GM21515 (cell line): ENCODE measurements around the gene SPRY4.
"Not testable (repeated sequence)": the region's sequence is repeated elsewhere in the genome, so short reads cannot be mapped to it uniquely, and the experiment has no call there.

ENCODE experiments used
- ATAC-seq: cut with Tn5 transposase; IDR thresholded peaks from one replicate; pipeline ENCODE4 v1.9.1; 2021; ENCODE audit not compliant: unreplicated experiment

Gene SPRY4

DNA sequence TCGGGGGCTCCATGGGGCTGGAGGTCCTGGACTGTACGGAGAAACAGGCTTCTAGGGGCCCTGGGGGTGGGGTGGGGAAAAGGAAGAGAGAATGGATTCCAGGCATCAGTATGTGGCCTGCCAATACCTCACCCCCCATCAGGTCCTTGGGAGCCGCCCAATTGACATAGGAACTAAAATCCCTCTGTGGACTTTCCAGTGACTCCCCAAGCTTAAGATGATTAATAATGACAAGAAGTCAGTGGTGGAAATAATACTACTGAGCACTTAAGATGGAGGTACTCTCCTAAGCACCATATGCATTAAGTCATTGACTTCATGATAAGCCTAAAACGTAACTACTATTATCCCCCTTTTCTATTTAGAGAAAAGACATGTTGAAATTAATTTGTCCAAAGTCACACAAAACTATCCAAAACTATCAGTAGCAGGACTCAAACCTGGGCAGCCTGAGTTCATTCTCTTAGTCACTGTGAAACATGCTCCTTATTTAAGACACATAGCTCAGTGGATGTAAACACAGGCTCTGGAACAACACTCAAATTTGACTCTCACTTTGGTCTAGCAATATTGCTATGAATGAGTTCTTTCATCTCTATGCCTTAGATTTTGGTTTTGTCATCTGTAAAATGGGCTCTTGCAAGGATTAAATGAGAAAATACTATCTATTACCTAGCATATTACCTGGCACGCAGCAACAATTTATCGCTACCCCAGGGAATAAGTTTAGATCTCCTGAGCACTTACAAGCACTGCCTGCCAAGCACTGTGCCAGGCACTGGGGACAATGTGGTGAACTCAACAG, 9.5 kb downstream of the SPRY4 start:
- no peak for ATAC-seq

DNA sequence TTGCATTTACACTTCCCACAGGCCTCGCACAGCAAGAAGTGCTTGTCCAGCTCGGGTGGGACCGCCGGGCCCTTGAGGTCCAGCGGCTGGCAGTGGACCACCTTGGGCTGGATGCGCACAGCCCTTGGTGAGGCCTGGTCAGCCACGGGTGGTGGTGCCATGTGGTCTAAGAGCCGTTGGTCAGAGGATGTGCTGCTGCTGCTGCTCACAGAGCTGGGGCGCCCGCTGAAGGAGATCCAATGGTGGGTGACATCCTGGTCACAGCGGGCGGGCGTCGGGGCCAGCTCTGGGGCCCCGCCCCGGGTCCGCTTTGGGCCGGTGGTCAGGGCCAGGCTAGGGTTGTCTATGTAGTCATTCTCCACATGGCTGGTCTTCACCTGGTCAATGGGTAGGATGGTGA, 10.2 kb downstream of the SPRY4 start:
- ATAC-seq: no peak

DNA sequence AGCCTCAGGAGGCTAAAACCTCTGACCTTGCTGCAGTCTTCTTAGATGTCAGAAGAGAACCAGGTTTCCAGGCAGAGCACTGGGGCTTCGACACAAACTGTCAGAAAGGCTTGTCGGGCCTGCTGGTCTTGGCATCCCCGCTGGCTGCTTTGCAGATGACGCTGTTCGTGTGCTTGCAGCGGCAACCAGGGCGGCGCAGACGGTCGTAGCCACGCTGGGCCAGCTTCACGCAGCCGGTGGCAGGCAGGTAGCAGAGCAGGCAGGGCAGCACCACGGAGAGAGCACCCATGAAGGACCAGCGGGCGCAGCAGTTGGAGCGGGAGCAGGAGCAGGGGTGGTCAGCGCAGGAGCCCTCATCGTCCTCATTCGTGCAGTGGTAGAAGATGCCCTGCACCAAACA, 10.7 kb downstream of the SPRY4 start:
- ATAC-seq: no peak

DNA sequence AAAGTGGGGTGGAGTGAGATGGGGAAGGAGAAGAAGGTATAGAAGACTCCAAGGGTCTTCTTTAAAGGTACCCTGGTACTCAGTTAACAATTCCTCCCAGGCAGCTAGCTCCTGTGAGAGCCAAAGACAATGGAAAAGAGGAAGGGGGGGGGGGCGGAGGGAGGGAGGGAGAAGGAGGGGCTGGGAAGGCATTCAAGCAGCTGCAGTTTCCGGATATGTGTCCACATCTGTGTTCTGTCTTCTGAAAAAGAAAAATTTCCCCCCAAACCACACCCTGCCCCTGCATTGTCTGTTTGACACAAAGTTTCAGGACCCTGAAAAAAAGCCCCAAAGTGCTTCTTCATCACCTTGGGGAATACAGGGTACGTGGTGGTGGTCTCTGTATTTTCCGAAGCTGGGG, 11.1 kb downstream of the SPRY4 start:
- no peak for ATAC-seq

DNA sequence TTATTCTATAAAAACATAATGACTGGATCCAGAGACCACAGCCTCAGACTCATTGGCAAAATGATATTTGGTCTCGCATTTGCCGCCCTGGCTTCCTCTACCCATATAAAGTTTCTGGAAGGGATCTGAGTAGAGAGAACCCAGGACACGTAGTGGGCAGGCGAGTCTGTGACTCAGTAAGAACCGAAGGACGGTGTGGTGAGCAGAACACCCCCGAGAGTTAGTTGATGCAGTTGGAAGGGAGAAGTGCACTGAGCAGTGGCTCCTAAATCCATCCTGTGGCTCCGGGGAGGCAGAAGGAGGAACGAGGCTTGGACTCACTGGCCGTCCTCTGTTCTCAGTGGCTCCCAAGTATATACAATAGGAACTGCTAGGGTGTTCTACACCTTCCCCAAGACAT, 11.5 kb downstream of the SPRY4 start:
- no peak for ATAC-seq

DNA sequence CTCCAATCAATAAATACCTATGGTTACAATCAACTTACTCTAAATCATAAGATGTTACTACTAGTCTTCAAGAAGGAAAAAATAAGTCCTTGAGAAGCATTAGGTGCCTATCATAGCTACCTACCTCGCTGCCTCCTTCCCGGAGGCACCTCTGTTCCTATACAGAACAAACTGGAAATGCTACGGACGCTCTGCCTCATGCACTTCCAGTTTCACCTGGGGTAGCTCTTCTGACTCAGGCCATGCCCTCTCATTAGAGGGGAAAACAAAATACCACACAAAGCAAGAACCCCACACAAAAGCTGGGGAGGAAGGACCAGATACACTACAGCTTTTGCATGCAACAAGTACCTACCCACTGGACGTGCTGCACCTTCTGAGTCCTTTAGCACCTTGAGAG, 12.4 kb downstream of the SPRY4 start:
- no peak for ATAC-seq

DNA sequence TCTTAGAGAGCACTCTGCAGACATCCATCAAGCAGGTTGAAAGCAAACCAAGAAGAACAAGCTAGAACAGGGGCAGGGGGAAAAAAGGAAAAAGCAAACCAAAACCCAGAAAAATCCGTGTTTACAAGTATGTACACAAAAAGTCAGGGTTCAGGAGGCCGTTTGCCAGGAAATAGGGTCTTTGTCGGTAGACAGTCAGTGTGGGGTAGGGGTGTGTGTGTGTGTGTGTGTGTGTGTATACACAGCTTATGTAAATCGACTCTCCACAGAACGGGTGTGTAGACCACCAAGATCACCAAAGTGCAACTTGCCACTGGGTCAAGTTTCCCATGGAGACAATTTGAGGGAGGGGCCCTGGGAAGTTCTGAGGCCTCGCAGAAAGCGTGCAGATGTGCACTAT, 13.1 kb downstream of the SPRY4 start:
- ATAC-seq: no peak

DNA sequence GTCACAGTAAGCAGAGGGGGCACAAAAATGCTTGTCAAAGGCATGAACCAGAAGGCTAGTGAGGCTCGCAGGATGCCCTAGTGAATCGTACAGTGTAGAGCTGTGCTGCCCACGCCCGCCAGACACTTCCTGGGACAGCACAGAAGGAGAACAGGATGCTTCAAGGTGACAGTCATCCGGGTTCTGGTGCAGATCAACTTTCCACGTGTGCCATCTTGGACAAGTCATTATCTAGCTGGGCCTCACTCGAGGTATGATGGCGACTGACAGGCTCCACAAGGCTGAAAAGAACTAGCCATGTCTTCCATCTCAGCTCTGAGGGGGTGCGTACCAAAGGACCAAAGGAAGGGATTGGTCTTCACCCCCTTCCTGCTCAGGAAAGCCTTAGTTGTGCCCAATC, 14.0 kb downstream of the SPRY4 start:
- ATAC-seq: no peak

DNA sequence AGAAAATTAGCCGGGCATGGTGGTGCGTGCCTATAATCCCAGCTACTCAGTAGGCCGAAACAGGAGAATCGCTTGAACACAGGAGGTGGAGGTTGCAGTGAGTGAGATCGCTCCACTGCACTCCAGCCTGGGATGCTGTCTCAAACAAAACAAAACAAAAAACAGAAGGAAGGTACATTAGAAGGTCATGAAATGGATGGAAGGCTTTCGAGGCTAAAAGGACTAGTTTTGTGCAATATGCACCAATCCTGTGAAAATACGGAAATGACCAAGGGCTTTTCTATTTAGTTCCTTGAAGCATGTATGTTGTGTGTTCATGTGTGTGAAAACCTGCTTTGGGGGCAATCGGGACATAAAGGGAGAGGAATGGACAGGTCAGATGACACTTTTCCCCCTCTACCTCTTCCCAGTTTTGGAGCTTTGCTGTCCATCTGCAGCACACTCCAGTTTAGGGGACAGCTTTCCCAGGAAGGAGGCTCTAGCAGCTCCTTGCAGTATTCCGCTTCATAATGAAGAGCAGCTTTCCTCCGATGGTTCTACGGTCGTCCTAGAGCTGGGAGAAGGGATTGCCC, 15.0 kb downstream of the SPRY4 start:
- no peak for ATAC-seq

DNA sequence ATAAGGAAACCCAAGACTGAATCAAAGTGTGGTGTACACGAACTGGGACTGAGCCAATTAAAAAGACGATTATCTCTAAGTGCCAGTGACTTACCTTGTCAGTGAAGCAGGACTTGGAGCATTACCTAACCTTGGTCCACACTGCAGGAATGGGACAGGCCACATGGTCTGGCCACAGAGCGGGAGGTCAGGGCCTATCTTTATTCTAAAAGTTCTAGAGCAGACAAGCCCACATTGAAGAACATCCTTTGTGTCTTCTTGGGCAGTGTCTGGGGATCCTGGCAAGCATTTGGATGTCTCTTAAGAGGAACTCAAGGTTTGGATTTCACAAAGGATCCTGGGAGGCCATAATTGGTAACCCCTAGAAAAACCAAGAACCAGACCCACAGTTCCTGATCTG, 16.5 kb downstream of the SPRY4 start:
- ATAC-seq: no peak

DNA sequence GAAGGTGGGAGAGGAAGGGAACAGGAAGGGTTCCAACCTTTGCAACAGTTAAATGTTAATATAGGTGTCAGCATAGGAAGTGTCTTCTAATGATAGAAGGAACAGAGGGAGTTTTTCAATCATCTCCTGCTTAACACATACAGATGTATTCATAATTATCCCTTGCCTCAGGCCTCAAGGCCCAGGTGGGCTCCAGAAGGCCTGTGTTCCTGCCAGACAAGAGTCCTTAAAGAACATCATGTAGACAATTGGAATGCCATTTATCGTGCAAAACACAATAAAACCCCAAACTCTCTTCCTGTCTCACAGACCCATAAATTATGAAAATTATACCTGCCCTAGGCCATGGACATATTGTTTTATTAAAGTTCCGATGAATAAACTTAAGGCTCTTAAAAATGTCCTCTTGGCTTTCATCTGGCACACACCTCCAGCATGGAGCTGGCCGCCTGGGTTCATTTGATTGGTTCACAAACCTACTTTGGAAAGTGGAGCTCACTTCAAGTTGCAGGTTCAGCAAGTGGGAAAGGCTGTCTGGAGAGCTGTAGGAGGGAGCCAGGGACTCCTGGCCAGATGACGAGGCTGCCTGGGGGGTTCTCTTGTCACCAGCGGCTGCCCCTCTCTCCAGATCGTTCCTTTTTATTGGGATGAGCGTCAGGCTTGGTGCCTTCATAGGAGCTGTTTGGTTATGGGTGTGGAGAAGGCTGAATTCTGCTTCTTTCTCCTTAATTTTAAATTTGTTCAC, 17.5 kb downstream of the SPRY4 start:
- no peak for ATAC-seq

DNA sequence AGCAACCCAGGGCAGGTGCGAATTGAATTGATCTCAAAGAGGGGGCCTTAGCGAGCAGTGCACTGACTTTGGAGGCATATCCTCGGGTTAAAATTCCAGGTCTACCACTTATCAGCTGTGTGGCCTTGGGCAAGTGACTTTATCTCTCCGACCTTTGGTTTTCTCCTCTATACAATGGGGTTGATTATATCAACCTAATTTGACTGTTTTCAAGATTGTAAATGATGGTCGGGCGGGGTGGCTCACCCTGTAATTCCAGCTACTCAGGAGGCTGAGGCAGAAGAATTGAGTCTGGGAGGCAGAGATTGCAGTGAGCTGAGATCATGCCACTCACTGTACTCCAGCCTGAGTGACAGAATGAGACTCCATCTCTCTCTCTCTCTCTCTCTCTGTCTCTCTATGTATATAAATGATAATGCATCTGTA, 18.7 kb downstream of the SPRY4 start:
- ATAC-seq: no peak

DNA sequence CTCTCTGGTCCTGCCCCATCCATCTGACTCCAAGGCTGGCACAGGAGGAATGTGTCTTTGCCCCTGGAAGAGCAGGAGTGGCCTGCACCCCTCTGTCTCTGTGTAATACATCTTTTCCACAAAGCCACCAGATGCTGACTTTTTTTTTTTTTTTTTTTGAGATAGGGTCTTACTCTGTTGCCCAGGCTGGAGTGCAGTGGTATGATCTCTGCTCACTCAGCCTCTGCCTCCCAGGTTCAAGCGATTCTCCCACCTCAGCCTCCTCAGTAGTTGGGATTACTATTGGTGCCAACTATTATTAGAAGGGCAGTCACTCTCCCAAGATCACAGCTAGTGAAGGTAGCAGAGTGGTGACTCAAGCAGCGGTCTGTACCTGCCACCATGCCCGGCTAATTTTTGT, 19.6 kb downstream of the SPRY4 start:
- no peak for ATAC-seq

DNA sequence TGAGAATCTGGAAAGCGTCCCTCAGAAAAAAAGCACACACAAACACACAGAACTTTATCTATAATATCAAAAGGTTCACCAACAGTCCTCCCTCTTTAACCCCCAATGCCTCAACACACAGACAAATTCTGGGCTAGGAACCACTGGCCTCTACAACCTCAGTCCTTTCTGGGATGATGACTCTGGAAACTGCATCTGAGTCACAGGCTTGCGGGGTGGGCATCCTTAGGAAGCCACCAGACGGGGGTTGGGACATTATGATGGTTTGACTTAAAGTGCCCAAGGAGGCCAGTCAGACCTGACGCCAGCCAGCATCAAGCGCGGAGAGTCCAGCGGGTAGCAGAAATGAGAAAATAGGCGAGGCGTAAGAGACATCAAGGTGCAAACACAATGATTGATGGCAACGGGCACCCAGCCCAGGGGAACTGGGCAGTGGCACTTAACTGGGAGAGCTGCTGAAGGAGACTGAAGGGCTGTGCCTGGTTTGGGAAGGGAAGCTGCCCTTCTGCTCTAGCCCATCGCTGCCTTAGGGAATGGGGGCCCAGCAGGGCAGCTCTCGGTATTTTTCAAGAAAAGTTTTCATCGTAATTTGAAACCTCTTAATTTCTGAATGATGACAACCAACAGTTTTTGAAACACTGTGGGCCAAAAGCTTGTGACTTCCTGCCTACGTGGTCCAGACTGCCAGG, 20.7 kb downstream of the SPRY4 start:
- ATAC-seq: no peak

DNA sequence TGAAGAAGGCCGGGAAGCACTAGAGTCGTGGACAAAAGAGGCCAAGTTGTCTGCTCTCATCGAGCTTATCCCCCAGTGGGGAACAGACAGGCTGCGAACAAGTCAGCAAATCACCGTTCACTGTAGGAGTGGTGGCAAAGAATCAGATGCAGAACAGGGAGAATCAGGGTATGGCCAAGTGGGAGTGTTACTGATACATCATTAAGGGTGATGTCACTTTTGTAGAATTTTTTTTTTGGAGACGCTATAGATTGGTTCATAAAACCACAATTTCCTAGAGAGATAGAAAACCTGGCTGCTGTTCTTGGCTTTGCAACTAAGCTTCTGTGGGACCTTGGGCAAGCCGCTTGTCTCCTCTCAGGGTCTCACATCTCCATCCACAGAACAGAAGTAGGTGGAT, 21.3 kb downstream of the SPRY4 start:
- no peak for ATAC-seq

DNA sequence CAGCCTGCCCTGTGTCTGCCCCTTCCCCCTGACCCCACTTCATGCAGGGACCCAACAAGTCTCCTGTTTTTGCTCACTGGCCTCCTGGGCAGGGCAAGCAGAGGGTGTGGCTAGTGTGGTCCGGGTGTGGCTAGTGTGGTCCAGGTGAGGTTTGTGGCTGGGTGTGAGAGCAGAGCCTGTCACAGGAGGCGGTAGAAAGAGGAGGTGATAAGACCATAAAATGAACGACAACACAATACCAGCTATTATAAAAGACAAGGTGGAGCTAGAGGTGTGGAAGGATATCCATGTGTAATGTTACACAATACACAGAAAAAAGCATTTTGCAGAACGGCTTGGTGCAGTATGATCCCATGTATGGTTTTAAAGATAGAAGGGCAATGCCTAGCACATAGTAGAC, 23.3 kb downstream of the SPRY4 start:
- no peak for ATAC-seq

DNA sequence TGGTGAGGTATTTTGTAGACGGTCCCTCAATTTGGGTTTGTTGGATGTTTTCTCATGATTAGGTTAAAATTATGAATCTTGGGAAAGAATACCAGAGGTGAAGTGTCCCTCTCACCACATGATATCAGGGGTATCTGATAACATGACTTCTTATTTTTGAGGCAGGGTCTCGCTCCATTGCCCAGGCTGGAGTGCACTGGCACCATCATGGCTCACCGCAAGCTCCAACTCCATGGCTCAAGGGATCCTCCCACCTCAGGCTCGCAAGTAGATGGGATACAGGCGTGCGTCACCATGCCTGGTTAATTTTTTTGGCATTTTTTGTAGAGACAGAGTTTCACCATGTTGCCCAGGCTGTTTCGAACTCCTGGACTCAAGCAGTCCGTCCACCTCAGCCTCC, 24.1 kb downstream of the SPRY4 start:
- ATAC-seq: no peak

DNA sequence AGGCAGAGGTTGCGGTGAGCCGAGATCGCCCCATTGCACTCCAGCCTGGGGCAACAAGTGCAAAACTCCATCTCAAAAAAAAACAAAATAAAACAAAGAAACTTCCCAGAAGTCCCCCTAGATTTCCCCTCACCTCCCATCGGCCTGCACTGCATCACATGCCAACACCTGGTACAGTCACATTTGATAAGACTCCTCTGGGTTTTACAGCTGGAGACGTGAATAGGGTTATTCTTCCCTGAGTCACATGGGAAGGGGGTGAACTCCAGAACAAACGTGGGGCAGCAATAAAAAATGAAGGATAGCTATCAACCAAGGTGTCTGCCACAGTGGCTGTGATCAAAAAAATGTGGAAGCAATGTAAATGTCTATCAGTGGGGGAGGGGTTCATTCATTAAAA, 26.0 kb downstream of the SPRY4 start:
- no peak for ATAC-seq

DNA sequence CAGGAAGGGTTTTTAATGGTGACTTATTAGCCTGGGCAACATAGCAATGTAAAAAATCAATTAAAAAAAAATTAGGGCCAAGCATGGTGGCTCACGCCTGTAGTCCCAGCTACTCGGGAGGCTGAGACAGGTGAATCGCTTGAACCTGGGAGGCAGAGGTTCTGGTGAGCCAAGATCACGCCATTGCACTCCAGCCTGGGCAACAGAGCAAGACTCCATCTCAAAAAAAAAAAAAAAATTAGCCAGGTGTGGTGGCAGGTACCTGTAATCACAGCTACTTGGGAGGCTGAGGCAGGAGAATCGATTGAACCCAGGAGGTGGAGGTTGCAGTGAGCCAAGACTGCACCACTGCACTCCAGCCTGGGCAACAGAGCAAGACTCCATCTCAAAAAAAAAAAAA, 27.0 kb downstream of the SPRY4 start:
- ATAC-seq: not testable (repeated sequence)

DNA sequence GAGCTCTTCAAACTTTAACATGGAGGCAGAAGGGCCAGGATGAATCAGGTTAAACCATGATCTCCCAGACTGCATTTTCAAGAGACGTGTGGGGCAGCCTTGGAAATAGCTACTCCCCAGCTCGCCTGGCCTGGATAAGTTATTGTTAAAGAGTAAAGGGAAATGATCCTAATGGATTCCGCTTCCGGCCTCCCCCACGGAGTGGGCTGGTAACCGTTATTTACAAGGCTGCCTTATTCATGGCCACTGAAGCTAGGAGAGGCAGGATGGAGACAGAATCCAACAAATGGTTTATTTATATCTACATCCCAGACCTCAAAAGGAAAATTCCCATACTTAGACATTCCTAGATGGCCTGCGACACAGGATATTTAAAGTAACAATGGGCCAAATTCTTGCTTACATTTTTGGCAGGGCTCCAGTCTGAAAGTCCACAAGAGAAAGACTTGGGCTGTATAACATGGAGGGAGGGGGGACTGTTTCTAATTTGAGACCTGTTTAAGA, 27.9 kb downstream of the SPRY4 start:
- ATAC-seq: no peak
